GM12872 (cell line): ENCODE results near the gene UBE3D.

ENCODE experiments used
- TF ChIP-seq, protein P1 (sequence below): IDR thresholded peaks from 3 replicates; pipeline ENCODE4 v1.5.1; 2011; ENCODE audit warnings: low read depth, mild to moderate bottlenecking, low read length, moderate library complexity; ENCODE audit not compliant: insufficient read depth

UBE3D gene

DNA sequence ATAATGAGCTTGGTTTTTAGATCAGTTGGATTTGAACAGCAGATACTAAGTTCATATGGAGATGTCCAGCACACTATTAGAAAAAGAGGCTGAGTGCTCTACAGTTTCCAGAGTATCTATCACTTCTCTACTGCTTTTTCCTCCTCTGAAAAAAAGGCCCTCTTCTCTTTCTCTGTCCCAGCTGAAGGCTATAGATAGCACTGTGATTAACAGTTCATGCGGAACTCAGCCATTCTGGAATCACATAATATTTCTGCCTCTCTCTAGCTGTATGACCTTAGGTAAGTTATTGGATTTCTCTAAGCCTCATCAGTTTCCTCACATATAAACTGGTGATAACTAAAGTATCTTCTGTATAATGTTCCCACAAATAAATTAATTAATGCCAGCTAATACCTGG lies 184.1 kb downstream of the UBE3D start:
- TF ChIP-seq, protein P1, sequence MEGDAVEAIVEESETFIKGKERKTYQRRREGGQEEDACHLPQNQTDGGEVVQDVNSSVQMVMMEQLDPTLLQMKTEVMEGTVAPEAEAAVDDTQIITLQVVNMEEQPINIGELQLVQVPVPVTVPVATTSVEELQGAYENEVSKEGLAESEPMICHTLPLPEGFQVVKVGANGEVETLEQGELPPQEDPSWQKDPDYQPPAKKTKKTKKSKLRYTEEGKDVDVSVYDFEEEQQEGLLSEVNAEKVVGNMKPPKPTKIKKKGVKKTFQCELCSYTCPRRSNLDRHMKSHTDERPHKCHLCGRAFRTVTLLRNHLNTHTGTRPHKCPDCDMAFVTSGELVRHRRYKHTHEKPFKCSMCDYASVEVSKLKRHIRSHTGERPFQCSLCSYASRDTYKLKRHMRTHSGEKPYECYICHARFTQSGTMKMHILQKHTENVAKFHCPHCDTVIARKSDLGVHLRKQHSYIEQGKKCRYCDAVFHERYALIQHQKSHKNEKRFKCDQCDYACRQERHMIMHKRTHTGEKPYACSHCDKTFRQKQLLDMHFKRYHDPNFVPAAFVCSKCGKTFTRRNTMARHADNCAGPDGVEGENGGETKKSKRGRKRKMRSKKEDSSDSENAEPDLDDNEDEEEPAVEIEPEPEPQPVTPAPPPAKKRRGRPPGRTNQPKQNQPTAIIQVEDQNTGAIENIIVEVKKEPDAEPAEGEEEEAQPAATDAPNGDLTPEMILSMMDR, result no peak

DNA sequence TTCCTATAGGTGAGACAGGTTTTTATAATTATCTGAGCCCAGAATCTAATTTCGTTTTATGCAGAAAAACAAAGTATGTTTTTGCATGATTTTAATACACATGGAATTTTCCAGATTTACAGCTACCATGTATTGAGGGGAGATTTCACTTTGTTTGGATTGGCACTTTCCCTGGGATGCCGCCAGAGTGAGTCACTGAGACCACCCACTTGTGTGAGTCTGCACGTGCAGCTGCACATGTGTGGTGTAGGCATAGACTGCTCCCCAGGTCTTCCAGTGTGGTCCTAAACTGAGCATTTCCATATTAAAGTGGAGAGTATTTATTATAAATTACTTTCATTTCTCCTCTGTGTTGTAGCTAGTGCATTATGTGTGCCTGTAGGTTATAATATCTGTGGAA lies 186.8 kb downstream of the UBE3D start:
- TF ChIP-seq, protein P1, result no peak

DNA sequence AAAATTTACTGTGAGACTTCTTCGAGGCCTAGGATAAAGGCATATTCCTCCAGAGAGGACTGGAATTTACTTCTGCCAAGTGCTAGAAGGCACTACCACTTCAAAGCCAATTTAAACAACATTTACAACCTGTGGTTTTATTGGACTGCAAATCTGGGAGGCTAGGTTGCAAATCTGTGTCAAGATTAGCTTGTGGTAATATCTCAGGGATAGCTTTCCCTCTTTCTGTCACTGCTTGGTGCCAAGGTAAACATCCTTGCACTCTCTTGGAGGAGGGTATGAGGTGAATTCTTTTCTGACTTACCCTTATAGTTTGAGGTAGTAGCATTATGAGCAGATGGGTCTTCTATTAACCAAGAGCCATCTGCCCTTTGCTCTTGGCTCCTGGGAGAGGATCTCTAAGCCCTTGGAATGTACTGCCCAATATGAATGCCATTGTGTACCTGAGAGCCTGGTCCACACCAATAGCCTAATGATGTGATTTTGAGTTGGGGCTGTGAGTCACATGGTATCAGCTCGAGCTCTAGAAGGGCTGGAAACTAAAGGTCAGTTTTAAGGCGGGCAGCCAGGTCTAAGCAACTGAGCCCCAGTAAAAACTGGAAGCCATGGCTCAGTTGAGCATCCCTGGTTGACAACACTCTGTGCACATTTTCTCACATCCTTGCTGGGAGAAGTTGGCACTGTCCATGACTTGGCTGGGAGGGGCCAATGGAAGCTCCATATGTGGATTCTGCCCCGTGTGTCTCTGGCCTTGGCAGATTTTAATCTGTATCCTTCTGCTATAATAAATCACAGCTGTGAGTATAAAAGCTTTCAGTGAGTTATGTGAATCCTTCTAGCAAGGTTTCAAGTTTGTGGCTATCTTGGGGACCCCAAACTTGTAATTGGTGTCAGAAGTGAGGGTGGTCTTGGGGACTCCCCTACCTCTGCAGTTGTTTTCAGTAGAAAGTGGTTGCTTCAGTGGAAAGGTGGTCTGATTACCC lies 188.1 kb downstream of the UBE3D start:
- TF ChIP-seq, protein P1, result no peak

DNA sequence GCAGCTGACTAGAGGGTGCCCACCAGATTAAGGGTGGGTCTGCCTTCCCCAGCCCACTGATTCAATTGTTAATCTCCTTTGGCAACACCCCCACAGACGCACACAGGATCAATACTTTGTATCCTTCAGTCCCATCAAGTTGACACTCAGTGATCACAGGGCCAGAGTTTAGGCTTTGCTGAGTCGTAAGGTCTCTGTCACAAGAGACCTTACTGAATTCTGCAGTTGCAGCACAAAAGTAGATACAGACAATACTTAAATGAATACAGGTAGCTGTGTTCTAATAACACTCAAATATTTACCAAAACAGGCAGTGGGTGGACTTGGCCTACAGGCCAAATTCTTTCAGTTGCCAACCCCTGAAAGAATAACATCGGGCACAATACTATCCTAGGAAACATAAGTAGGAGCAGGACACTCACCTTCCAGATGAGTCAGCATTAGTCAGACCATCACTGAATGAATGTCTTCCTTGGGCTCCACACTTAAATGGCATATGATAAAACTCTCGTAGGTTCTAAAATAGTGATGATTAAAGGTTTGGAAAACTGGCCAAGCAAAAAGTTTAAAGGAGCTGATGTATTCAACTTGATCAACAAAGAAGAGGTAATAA lies 190.0 kb downstream of the UBE3D start:
- TF ChIP-seq, protein P1, result no peak

DNA sequence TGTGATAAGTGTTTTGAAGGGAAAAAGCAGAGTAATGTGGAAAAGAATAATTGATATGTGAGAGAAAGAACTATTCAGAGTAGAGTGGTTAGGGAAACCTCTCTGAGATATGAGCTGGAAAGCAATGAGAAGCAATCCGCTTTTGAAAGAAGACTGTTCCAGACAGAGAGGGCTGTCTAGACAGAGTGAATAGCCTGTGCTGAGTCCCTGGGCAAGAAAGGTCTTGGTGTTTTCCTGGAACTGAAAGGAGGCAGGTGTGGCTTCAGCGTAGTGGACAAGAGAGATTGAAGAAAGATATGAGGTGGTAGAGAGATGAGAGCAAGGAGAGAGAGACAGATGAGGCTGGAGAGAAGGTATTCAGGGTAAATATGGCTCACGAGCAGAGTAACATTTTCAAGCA lies 190.8 kb downstream of the UBE3D start:
- TF ChIP-seq, protein P1, result no peak

DNA sequence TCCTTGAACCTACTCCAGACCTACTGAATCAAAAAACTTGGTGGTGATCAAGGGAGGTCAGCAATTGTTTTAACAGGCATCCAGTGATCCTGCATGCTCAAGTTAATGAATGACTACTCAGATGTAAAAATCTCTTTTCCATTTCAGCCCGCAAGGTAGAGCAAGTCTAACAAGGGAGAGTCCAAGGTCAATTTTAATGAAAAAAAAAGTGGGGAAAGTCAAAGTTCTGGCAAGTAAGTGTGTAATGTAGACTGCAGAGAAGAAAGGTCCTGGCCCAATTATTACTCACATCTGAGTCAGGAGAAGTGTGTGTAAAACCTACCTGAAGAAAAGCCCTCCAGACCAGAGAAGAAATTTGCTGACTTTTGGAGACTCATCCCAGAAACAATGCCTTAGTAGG lies 193.5 kb downstream of the UBE3D start:
- TF ChIP-seq, protein P1, result no peak

DNA sequence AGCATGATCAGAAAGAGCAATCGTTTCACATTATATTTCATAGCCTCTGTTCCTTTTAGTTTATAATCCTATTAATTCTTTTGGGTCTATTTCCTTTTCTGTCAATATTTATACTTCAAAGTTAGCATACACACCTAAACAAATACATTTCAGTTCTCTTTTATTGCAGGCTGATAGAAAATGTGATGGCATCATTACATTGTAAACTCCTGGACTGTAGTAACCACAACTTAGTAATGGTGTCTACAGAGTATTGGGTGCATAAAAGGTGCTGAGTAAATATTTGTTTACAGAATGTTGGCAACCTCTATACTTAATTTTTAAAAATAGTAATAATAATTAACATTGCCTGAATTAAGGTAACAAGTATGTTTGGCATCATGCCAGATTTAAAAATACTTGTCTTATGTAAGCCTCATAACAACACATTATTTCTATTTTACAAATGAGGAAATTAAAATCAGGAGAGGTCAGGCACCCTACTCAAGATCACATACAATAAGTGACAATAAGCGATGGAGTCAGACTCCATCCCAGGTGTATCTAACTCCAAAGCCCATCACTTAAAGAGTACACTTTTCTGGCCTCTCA lies 195.0 kb downstream of the UBE3D start:
- TF ChIP-seq, protein P1, result no peak
